Activated CD8-positive, alpha-beta T cell treated with anti-CD3 and anti-CD28 coated beads for 36 hours (primary cell): ENCODE results near the gene GREM1. TPM values are rescaled to one million over a fixed set of nuclear protein-coding genes. Genes with fewer than 3 reads are reported as not detected.

Experiments used
- ATAC-seq: fragments of 200-7000 bp; cut with Tn5 transposase; one replicate; pipeline ENCODE4 v1.10.0; 2021; ENCODE audit warnings: mild to moderate bottlenecking, moderate library complexity
- CTCF ChIA-PET: fragments of 350-600 bp; sonication (Branson Sonifier 250); formaldehyde crosslinking; loops from one replicate; lab custom pipeline; 2021; ENCODE audit warnings: antibody characterized with exemption; lab: Charles Lee
- POLR2A ChIA-PET: fragments of 350-600 bp; sonication (Branson Sonifier 250); formaldehyde crosslinking; loops from one replicate; lab custom pipeline; 2021; ENCODE audit warnings: antibody characterized with exemption; lab: Charles Lee
- DNase-seq: peaks from one replicate; pipeline ENCODE4 v3.0.0-alpha.2; 2020
- H3K27ac Mint-ChIP-seq: one replicate; pipeline ENCODE4 v1.8.0; 2021; ENCODE audit warnings: mild to moderate bottlenecking, mixed read lengths
- H3K27me3 Mint-ChIP-seq: one replicate; pipeline ENCODE4 v1.8.0; 2021; ENCODE audit warnings: mixed read lengths
- H3K36me3 Mint-ChIP-seq: one replicate; pipeline ENCODE4 v1.8.0; 2021; ENCODE audit warnings: low read depth, mixed read lengths
- H3K4me1 Mint-ChIP-seq: one replicate; pipeline ENCODE4 v1.8.0; 2021; ENCODE audit warnings: low read depth, mixed read lengths
- H3K4me3 Mint-ChIP-seq: one replicate; pipeline ENCODE4 v1.8.0; 2021; ENCODE audit warnings: mild to moderate bottlenecking, moderate library complexity, mixed read lengths
- H3K9me3 Mint-ChIP-seq: one replicate; pipeline ENCODE4 v1.8.0; 2021; ENCODE audit warnings: mixed read lengths
- intact Hi-C: fragments of 100-400 bp; cut with micrococcal nuclease; formaldehyde crosslinking; loops from one replicate; pipeline ENCODE4 v1.10.0; 2022
- total RNA-seq, 2 experiments: library from RNA; stranded (reverse); gene quantifications; one replicate each; pipeline ENCODE4 v1.2.3, GENCODE V29; 2021
- TF ChIP-seq, protein P1 (sequence below): fragments of 200-600 bp; IDR thresholded peaks from one replicate; pipeline ENCODE4 v1.8.0; 2022; ENCODE audit warnings: antibody characterized with exemption, mild to moderate bottlenecking

Gene GREM1
- total RNA-seq, 2 experiments from 2014 or later: not detected

DNA sequence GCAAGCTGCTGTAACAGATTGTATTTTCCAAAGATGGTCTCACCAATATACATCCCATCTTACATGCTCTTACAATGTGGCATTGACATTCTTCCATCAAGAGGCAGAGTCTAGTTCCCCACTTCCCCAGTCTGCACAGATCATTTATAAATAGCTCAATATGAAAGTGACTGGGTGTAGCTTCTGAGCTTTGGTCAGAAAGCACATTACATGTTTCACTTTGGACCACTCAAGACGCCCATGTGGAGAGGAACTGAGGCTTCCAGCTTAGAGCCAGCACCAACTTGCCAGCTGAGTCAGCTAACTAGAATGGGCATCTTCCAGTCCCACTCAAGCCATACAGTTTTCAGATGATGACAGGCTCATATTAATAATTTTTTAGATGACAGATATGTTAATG, 45.5 kb downstream of the GREM1 start:
- POLR2A ChIA-PET: no interaction called here
- no peaks in the 10 kb centered on the region for H3K36me3 Mint-ChIP-seq
- H3K9me3 Mint-ChIP-seq: no peaks in the 10 kb centered on the region
- no peak overlapping the region for H3K27ac Mint-ChIP-seq
- ATAC-seq (no peak), DNase-seq (no peak)
- no peaks in the 10 kb centered on the region for H3K4me1 Mint-ChIP-seq
- TF ChIP-seq, protein P1, sequence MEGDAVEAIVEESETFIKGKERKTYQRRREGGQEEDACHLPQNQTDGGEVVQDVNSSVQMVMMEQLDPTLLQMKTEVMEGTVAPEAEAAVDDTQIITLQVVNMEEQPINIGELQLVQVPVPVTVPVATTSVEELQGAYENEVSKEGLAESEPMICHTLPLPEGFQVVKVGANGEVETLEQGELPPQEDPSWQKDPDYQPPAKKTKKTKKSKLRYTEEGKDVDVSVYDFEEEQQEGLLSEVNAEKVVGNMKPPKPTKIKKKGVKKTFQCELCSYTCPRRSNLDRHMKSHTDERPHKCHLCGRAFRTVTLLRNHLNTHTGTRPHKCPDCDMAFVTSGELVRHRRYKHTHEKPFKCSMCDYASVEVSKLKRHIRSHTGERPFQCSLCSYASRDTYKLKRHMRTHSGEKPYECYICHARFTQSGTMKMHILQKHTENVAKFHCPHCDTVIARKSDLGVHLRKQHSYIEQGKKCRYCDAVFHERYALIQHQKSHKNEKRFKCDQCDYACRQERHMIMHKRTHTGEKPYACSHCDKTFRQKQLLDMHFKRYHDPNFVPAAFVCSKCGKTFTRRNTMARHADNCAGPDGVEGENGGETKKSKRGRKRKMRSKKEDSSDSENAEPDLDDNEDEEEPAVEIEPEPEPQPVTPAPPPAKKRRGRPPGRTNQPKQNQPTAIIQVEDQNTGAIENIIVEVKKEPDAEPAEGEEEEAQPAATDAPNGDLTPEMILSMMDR: no peak
- H3K27me3 Mint-ChIP-seq: peaks cover 23% of the 10 kb centered on the region
- intact Hi-C loops: no loop called here
- H3K4me3 Mint-ChIP-seq: no peak overlapping the region
- CTCF ChIA-PET: no interaction called here

DNA sequence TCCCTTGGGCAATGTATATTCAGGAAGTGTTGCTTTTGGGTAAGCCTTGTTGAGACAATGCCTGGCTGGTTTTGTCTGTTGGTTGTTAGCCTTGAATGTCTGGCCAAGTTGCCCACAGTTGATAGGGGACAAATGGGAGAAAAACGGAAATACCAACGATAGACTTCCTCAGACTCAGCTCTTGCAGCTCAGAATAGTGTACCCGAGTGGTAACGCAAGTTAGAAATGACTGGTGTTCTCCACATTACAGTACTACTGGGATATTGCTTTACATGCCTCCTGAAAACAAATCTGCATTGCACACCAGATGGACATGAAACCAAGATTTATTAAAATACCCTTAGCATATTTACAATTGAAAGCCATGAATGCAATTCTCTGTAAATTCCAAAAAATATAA, 47.4 kb downstream of the GREM1 start:
- Mint-ChIP-seq H3K9me3 (no peaks in the 10 kb centered on the region), H3K4me3 (no peak overlapping the region), H3K27me3 (peaks cover 20% of the 10 kb centered on the region), H3K27ac (no peak overlapping the region), H3K36me3 (no peaks in the 10 kb centered on the region), H3K4me1 (no peaks in the 10 kb centered on the region)
- POLR2A ChIA-PET: no interaction called here
- CTCF ChIA-PET: no interaction called here
- intact Hi-C loops: no loop called here
- TF ChIP-seq, protein P1: no peak
- ATAC-seq (no peak), DNase-seq (no peak)

DNA sequence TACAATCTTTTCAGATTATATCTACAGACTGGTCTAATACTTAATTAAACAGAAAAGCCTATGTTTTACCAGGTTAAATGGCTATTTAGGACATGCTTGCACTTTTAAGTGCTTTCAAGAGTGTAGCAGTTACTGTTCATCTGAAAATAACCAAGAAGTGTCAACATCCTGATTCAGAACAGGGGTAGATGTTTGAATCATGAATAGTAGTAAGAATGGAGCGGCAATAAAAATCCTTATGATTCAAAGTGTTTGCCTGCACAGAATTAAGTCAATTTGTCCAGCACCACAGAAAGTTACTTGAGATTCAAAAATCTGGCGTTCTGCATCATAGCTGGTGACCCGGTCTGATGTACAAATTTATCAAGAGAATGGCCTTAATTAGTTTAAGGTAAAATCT, 48.3 kb downstream of the GREM1 start:
- Mint-ChIP-seq H3K27me3 (peaks cover 13% of the 10 kb centered on the region), H3K36me3 (no peaks in the 10 kb centered on the region), H3K4me1 (no peaks in the 10 kb centered on the region), H3K4me3 (no peak overlapping the region), H3K27ac (no peak overlapping the region), H3K9me3 (no peaks in the 10 kb centered on the region)
- DNase-seq (no peak), ATAC-seq (no peak)
- ChIA-PET POLR2A (no interaction called here), CTCF (no interaction called here)
- TF ChIP-seq, protein P1: no peak
- intact Hi-C loops: no loop called here

DNA sequence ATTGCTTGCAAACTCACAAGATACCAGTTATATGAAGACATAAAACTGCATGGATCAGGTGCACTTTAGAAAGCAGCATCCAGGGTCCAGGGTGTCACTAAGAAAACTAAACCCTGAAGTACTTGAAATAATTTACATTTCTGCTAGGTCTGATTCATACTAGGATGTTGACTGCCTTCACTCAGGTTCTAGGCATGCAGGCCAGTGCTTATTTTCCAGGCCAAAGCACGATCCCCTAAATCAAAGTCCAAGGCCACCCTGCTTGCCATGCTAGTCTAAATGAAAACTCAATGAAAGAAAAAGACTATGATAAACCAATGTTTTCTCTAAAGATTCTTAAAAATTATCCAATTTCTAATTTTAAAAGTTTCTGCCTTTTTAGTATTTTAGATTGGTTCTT, 49.4 kb downstream of the GREM1 start:
- ChIA-PET POLR2A (no interaction called here), CTCF (no interaction called here)
- H3K27ac Mint-ChIP-seq: no peak overlapping the region
- no peak for ATAC-seq
- intact Hi-C loops: no loop called here
- no peak for DNase-seq
- no peak overlapping the region for H3K4me3 Mint-ChIP-seq
- H3K36me3 Mint-ChIP-seq: no peaks in the 10 kb centered on the region
- peaks cover 7% of the 10 kb centered on the region for H3K27me3 Mint-ChIP-seq
- H3K9me3 Mint-ChIP-seq: no peaks in the 10 kb centered on the region
- no peaks in the 10 kb centered on the region for H3K4me1 Mint-ChIP-seq
- TF ChIP-seq, protein P1: no peak

DNA sequence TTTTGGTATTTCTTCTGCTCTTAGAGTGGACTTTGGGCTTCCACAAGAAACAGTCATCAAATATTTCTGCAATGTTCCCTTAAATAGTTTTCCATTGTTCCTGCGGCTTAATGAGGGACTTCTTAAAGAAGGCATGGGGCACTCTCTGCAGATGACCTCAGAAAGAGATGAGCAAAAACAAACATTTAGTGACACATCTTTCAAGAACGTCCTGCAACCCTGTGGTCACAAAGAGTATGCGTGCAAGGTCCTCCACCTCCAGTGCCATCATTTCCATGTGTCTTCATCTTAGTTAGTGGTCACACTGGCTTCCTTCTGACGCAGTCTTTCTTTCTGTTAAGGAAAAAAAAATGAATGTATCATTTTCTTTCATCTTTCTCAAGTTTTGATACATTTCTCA, 56.2 kb downstream of the GREM1 start:
- POLR2A ChIA-PET: no interaction called here
- Mint-ChIP-seq H3K27ac (no peak overlapping the region), H3K4me3 (no peak overlapping the region), H3K27me3 (peaks cover 7% of the 10 kb centered on the region), H3K9me3 (no peaks in the 10 kb centered on the region), H3K36me3 (no peaks in the 10 kb centered on the region), H3K4me1 (no peaks in the 10 kb centered on the region)
- TF ChIP-seq, protein P1: no peak
- intact Hi-C loops: no loop called here
- no peak for DNase-seq
- CTCF ChIA-PET: no interaction called here
- no peak for ATAC-seq
